ENCODE data around the gene MTMR1. TPM values are rescaled to one million over a fixed set of nuclear protein-coding genes. Genes with fewer than 3 reads are reported as not detected.

The MTMR1 gene
- total RNA-seq, 1 donor from 2014 or later: 13.3 TPM

DNA sequence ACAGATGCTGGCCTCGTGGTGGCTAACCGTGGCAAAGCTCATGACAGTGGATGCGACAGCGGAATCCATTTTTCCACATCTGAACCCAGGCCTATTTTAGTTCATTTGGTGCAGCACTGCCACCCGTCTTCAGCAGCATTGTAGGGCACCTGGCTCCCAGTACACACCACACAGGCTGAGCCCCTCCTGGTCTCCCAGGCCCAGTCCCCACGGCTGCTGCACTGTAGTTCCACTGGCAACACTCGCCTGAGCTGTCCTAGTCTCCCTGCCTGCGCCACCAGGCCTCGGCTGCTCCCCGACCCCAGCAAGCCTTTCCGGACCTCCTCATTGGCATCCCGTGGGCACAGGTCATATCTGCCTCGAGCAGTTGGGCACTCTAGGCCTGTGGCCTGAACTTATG, 76.2 kb downstream of the MTMR1 start:
- DNase-seq (ENCODE audit: low spot score): no peak
- H3K27ac Mint-ChIP-seq (ENCODE audit: unreplicated experiment): no peak overlapping the region
- no peaks in the 10 kb centered on the region for H3K36me3 Mint-ChIP-seq (ENCODE audit: low read depth, unreplicated experiment)
- H3K9me3 Mint-ChIP-seq (ENCODE audit: unreplicated experiment): no peaks in the 10 kb centered on the region
- no peaks in the 10 kb centered on the region for H3K4me1 Mint-ChIP-seq (ENCODE audit: unreplicated experiment)
- H3K4me3 Mint-ChIP-seq (ENCODE audit: unreplicated experiment): no peak overlapping the region
- TF ChIP-seq, protein P1, sequence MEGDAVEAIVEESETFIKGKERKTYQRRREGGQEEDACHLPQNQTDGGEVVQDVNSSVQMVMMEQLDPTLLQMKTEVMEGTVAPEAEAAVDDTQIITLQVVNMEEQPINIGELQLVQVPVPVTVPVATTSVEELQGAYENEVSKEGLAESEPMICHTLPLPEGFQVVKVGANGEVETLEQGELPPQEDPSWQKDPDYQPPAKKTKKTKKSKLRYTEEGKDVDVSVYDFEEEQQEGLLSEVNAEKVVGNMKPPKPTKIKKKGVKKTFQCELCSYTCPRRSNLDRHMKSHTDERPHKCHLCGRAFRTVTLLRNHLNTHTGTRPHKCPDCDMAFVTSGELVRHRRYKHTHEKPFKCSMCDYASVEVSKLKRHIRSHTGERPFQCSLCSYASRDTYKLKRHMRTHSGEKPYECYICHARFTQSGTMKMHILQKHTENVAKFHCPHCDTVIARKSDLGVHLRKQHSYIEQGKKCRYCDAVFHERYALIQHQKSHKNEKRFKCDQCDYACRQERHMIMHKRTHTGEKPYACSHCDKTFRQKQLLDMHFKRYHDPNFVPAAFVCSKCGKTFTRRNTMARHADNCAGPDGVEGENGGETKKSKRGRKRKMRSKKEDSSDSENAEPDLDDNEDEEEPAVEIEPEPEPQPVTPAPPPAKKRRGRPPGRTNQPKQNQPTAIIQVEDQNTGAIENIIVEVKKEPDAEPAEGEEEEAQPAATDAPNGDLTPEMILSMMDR (IDR thresholded peaks at IDR 0.05; ENCODE audit: unreplicated experiment): no peak
- peaks cover 1% of the 10 kb centered on the region for H3K27me3 Mint-ChIP-seq (ENCODE audit: unreplicated experiment)

DNA sequence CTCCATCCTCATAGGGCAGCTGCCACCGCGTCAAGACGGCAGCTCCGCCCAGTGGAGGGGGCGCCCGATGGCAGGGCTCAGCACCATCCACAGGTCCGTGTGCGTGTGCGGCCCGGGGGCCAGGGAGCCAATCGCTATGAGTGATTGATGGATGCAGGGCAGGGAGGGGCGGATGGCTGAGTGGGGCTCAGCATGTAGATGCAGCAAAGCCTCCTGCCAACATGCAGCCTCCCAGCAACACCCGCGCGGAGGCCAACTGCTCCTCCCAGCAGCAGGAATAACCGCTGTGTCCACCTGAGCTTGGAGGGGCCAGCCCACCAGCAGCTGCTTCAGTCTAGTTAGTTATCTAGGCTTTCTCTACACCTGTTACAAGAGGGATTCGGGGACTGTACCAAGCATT, 77.4 kb downstream of the MTMR1 start:
- TF ChIP-seq, protein P1 (IDR thresholded peaks at IDR 0.05; ENCODE audit: unreplicated experiment): no peak
- Mint-ChIP-seq H3K27ac (ENCODE audit: unreplicated experiment) (no peak overlapping the region), H3K4me1 (ENCODE audit: unreplicated experiment) (no peaks in the 10 kb centered on the region), H3K9me3 (ENCODE audit: unreplicated experiment) (no peaks in the 10 kb centered on the region), H3K4me3 (ENCODE audit: unreplicated experiment) (no peak overlapping the region), H3K27me3 (ENCODE audit: unreplicated experiment) (peaks cover 1% of the 10 kb centered on the region), H3K36me3 (ENCODE audit: low read depth, unreplicated experiment) (no peaks in the 10 kb centered on the region)
- no peak for DNase-seq (ENCODE audit: low spot score)

DNA sequence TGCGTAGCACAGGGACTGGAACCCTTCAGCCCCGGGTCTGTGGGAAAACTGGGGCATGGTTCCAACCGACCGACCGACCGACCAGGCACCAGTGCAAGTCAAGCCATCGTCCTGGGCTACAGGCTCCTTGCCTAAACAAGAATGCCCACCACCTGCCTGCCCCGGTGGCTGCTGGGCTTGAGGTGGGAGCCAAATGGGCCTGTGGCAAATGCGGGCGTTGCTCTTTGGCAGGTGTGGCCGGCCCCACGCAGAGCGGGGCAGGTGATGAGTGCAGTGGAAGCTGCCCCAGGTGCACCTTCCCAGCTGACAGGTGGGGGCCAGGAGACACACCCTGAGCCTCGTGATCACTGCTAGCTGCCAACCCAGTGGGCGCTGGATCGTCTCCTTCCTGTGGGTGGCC, 77.9 kb downstream of the MTMR1 start:
- H3K36me3 Mint-ChIP-seq (ENCODE audit: low read depth, unreplicated experiment): no peaks in the 10 kb centered on the region
- no peaks in the 10 kb centered on the region for H3K9me3 Mint-ChIP-seq (ENCODE audit: unreplicated experiment)
- H3K4me3 Mint-ChIP-seq (ENCODE audit: unreplicated experiment): no peak overlapping the region
- H3K27ac Mint-ChIP-seq (ENCODE audit: unreplicated experiment): no peak overlapping the region
- no peak for DNase-seq (ENCODE audit: low spot score)
- TF ChIP-seq, protein P1 (IDR thresholded peaks at IDR 0.05; ENCODE audit: unreplicated experiment): no peak
- peaks cover 1% of the 10 kb centered on the region for H3K27me3 Mint-ChIP-seq (ENCODE audit: unreplicated experiment)
- no peaks in the 10 kb centered on the region for H3K4me1 Mint-ChIP-seq (ENCODE audit: unreplicated experiment)

DNA sequence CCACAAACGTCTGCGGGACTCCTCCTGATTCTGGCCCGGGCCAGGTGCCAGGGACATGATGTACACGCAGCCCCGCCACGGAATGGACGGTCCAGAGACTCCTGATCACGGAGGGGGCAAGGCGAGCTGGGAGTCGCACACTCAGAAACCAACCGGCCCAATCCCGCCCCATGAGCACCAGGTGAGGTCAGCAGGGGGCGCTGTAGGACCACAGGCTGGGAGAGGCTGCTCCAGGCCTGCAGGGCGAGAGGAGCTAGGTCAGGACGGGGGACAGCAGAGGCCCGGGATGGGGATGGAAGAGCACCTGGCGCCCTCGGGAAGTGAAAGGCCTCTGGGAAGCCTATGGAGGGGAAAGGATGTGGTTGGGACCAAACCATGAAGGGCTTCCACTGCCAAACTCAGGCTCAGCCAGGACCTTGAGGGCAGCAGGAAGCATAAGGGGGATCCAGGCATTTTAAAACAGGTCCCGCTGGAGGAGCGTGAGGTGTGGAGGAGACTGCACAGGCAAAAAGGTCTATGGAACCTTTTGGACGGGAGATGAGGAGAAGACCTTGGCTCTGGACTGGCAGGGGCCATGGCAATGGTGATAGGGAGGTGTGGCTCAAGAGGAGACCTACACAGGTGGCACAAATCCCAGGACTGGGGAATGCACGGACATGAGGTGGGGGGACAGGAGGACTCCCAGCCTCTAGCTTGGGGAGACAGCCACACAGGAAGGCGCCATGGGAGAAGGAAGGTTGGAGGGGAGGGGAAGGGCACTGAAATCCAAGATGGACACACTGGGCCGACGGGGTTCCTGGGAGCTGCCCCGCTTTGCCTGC, 79.2 kb downstream of the MTMR1 start:
- H3K27me3 Mint-ChIP-seq (ENCODE audit: unreplicated experiment): peaks cover 1% of the 10 kb centered on the region
- H3K27ac Mint-ChIP-seq (ENCODE audit: unreplicated experiment): no peak overlapping the region
- H3K36me3 Mint-ChIP-seq (ENCODE audit: low read depth, unreplicated experiment): no peaks in the 10 kb centered on the region
- no peak overlapping the region for H3K4me3 Mint-ChIP-seq (ENCODE audit: unreplicated experiment)
- H3K9me3 Mint-ChIP-seq (ENCODE audit: unreplicated experiment): no peaks in the 10 kb centered on the region
- TF ChIP-seq, protein P1 (IDR thresholded peaks at IDR 0.05; ENCODE audit: unreplicated experiment): peak; percentile 64
- peak; percentile 88 for DNase-seq (ENCODE audit: low spot score)
- no peaks in the 10 kb centered on the region for H3K4me1 Mint-ChIP-seq (ENCODE audit: unreplicated experiment)

DNA sequence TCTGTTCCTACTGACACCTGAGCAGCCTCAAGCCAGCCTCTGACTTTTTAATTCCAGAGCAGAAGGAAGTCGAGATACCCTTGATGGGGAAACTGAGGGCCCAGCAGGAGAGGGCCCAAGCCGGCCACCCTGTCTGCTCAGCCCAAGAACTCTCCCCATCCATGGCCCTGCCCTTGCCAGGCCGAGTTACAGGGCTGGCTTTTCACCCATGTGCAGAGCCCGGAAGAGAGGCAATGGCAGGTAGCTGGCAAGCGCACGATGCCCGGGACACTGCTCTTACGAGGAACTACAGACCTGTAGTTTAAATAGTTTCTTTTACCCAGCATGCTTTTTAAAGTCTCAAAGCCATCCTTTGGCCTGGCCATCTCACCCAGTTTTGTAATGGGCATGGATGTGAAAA, 79.9 kb downstream of the MTMR1 start:
- H3K9me3 Mint-ChIP-seq (ENCODE audit: unreplicated experiment): no peaks in the 10 kb centered on the region
- no peak overlapping the region for H3K4me3 Mint-ChIP-seq (ENCODE audit: unreplicated experiment)
- TF ChIP-seq, protein P1 (IDR thresholded peaks at IDR 0.05; ENCODE audit: unreplicated experiment): no peak
- H3K27me3 Mint-ChIP-seq (ENCODE audit: unreplicated experiment): peaks cover 3% of the 10 kb centered on the region
- no peaks in the 10 kb centered on the region for H3K36me3 Mint-ChIP-seq (ENCODE audit: low read depth, unreplicated experiment)
- DNase-seq (ENCODE audit: low spot score): no peak
- no peaks in the 10 kb centered on the region for H3K4me1 Mint-ChIP-seq (ENCODE audit: unreplicated experiment)
- no peak overlapping the region for H3K27ac Mint-ChIP-seq (ENCODE audit: unreplicated experiment)

Measured in endothelial cell (in vitro differentiated cells).